Activated T-helper 9 cell treated with anti-CD3 and anti-CD28 coated beads, Interleukin-2, amount 50 U/mL, for 16 hours (primary cell): Measurements from ENCODE around the gene PRIM1.
"Not testable (repeated sequence)": the region's sequence is repeated elsewhere in the genome, so short reads cannot be mapped to it uniquely, and the experiment has no call there.

ENCODE experiments used
- DNase-seq: peaks from one replicate; pipeline ENCODE4 v3.0.0-alpha.2; 2020; ENCODE audit warnings: low read depth

The PRIM1 gene

DNA sequence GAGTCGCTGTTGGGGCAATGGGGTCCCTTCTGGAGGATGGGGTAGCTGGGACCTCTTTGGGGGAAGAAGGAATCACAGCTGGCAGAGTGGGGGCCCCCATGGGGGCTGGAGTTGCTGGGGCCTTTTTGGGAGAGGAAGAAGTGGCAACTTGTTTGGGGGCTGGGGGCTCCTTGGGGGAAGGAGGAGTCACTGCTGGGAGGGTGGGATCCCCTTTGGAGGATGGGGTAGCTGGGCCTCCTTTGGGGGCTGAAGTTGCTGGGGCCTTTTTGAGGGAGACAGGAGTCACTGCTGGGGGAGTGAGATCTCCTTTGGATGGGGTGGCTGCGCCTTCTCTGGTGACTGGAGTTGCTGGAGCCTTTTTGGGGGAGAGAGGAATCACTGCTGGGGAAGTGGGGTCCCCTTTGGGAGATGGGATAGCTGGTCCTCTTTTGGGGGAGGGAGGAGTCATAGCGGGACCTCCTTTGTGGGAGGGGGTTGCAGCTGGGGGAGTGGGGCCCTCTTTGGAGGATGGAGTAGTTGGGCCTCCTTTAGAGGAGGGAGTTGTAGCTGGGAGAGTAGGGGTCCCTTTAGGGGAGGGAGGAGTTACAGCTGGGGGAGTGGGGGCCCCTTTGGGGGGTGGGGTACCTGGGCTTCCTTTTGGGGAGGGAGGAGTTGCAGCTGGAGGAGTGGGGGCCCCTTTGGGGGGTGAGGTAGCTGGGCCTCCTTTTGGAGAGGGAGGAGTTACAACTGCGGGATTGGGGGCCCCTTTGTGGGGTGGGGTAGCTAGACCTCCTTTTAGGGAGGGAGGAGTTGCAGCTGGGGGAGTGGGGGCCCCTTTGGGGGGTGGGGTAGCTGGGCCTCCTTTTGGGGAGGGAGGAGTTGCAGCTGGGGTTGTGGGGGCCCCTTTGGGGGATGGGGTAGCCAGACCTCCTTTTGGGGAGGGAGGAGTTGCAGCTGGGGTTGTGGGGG, 34.9 kb downstream of the PRIM1 start:
- no peak for DNase-seq

DNA sequence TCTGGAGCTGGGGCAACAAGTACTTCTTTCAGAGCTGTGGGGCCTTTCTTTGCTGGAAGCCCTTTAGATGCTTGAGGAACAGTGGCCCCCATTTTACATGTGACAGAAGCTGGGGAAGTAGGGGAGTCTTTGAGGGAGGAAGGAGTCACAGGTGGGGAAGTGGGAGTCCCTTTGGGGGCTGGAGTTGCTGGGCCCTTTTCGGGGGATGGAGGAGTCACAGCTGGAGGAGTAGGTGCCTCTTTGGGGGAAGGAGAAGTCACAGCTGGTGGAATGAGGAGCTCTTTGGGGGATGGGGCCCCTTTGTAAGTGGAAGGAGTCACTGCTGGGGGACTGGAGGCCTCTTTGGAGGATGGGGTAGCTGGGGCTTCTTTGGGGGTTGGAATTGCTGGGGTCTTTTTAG, 35.7 kb downstream of the PRIM1 start:
- DNase-seq, result no peak

DNA sequence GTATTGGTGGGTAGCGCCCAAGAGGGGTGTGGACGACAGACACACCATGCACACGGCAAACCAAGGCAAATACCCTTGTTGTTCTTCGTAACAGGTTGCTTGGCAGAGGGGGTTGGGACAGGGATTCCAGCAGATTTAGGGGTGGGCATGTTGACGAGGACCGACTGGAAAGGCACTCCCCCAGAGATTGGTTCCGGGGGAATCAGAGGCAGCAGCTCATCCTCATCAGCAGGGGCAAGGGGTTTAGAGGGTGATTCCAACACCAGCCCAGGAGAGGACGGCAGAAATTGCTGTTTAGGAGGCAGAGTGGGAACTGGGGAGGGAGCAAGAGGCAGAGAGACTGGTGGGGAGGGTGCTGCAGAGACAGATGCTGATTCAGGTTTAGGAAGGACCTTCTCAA, 36.3 kb downstream of the PRIM1 start:
- no peak for DNase-seq

DNA sequence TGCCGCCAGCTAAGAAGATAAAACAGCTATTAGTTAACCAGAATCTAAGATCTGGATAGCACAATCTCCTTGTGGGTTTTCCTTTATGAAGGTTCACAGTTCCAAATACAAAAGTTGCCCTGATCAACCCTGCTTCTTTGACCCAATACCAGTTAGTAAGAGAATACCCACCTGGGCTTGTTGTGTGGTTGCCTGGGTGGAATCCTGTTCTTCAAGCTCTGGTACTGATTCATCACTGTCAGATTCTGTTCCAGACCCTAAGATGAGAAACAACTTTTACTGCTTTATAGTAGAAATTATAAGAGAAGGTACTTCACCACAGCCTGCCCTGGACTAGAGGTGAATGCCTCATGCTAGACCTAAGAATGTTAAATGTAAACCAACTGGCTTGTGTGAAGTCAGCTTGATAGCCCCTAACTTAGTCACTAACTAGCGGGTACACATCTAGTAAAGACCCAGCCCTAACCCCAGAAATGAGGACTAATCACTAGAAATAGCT, 37.6 kb downstream of the PRIM1 start:
- no peak for DNase-seq

DNA sequence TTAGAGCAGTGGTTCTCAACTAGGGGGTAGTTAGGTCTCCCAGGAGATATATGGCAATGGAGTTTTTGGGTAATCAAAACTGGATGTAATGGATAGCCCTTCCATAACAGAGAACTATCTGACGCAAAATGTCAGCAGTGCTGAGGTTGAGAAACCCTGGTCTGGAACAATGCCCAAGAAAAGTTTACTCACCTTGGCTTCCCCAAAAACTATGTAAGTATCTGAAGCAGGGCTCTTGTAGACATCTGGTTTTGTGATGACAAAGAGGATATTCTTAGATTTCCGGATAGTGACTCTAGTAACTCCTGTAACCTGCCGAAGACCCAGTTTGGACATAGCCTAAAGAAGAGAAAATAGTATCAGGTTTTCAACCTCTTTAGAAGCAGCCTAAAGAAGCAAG, 38.8 kb downstream of the PRIM1 start:
- no peak for DNase-seq

DNA sequence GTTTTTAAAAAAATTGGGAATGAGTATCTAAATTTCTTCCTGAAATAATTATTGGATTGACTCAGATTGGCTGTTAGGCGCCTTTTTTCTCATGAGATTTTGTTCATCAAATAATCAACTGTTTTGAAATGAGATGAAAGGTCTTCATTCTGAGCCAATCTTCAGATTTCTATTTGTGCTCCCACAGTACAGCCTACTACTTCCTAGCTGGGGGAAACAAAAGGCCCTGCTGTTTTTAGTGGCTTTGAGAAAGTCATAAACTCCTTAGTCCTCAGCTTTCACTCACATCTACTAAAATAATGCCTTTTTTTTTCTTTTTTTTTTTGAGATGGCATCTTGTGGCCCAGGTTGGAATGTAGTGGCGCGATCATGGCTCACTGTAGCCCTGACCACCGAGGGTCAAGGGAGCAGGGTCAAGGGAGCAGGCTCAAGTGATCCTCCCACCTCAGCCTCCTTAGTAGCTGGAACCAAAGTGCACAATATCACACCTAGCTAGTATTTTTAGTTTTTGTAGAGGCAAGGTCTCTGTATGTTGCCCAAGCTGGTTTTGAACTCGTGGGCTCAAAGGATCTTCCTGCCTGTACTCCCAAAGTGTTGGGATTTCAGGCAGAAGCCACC, 42.3 kb downstream of the PRIM1 start:
- DNase-seq, result no peak

GRCh38 chr12:56704522-56704921, 47.6 kb downstream of the PRIM1 start:
- DNase-seq, result not testable (repeated sequence)

DNA sequence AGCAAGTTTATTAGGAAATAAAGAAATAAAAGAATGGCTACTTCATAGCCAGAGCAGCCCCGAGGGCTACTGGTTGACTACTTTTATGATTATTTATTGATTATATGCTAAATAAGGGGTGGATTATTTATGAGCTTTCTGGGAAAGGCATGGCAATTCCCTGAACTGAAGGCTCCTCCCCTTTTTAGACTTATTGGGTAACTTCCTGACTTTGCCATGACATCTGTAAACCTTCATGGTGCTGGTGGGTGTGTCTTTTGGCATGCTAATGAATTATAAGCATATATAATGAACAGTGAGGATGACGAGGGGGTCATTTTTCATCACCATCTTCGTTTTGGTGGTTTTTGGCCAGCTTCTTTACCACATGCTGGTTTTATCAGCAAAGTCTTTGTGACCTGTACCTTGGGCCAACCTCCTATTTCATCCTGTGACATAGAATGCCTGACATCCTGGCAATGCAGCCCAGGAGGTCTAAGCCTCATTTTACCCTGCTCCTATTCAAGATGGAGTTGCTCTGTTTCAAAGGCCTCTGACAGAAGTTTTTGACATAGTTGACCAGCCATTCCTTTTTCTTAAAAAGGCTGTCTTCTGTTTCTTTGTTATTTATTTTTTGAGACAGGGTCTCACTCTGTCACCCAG, 53.0 kb downstream of the PRIM1 start:
- DNase-seq, result no peak

- DNase-seq, result no peak
Observed at GRCh38 chr12:56695327-56696101, 56.6 kb downstream of the PRIM1 start.

DNA sequence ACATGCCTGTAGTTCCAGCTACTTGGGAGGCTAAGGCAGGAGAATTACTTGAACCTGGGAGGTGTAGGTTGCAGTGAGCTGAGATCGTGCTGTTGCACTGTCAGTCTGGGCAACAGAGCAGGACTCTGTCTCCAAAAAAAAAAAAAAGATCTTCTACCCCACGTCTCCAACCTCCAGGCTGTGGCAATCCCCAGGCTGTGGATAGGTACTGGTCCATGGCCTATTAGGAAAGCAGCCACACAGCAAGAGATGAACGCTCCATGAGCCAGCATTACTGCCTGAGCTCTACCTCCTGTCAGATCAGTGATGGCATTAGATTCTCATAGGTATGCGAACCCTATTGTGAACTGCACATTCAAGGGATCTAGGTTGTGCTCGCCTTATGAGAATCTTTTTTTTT, 58.0 kb downstream of the PRIM1 start:
- no peak for DNase-seq

- DNase-seq, result no peak
Observed at GRCh38 chr12:56688846-56689109, 63.3 kb downstream of the PRIM1 start.

GRCh38 chr12:56688129-56688845, 63.8 kb downstream of the PRIM1 start, which contains the start of gene PTGES3:
PTGES3 (minus strand) TSS chr12:56688284; CDS start chr12:56687999, 285 bp downstream.
- peak; percentile 96 for DNase-seq

DNA sequence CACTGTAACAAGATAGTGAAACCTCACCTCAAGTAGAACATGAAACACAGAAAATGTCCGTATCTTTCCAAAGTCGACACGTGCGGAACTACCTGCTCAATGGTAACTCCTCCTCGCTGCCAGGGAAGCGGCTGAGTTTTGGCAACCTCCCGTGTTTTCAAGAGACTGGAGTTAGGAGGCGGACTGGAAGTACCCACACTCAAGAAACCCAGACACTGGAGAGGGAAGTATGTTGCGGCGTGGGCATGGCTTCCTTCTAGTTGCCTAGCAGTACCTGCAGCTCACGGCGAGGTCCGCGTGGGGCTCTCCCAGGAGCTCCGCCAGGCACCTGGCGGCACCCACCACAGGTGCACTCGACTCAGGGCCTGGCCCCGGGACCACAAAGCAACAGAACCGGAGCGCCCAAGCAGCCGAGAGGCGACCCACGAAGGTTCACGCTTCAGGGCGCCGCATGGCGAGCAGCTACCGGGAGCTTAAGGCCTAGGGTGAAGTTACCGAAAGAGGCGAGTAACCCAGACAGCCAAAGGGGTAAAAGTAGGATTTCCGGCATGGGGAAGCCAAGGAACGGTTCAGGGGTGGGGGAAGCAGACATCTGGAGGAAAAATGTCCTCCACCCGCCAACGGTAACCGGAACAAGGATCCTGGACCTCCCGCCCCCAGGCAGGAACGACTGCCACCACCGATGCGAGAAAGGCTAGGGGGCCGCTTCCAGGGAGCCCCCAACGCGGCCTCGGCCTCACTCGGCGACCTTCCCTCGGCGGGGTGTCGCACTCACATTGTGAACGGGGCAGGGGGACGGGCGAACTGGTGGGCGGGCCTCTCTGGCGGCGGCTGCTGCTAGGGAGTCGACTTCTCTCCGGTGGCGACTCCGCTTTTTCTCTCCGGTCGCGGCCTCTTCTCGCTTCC, 64.6 kb downstream of the PRIM1 start:
- peak; percentile 46 for DNase-seq

DNA sequence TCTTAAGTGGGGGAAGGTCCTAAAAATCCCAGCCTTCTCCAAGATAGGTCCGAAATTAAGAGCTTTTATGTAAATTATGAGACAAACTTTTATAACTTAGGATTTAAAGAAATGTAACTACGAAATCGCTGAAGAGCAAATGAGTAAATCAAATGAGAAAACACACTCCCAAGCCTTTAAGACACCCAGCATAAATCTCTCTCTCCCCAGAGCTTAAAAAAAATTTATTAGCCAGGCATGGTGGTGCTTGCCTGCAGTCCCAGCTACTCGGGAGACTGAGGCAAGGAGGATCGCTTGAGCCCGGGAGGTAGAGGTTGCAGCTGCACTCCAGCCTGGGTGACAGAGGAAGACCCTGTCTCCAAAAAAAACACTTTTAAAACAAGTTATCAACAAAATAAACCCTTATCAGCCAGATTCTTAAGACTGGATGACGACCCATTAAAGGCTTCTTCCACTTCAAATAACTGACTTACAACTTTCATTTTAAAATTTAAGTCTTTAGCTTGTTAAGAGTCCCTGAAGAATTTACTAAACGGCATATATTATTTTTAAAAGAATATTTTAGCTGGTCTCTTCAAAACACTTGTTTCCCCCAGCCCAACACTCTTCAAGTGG, 67.3 kb downstream of the PRIM1 start:
- DNase-seq, result no peak

- no peak for DNase-seq
Observed at GRCh38 chr12:56682323-56682722, 69.8 kb downstream of the PRIM1 start.
